ENCODE measurements around the gene B3GNT9.

B3GNT9 gene

GRCh38 chr16:67116388-67117311 is 34.1 kb downstream of the B3GNT9 start:
- Mint-ChIP-seq H3K9me3 (no peaks in the 10 kb centered on the region), H3K27me3 (no peaks in the 10 kb centered on the region), H3K27ac (peak overlapping the region; percentile 31 to 46), H3K36me3 (ENCODE audit: insufficient read depth) (peaks cover 23% of the 10 kb centered on the region), H3K4me3 (no peak overlapping the region), H3K4me1 (ENCODE audit: low read depth in 2 of 2) (peaks cover 18 to 32% of the 10 kb centered on the region in 2 donors)
- no peak for ATAC-seq (replicated peaks)
- DNase-seq, result no peak

GRCh38 chr16:67115639-67116038 is 35.2 kb downstream of the B3GNT9 start:
- H3K9me3 Mint-ChIP-seq, result no peaks in the 10 kb centered on the region
- no peaks in the 10 kb centered on the region for H3K27me3 Mint-ChIP-seq
- H3K4me1 Mint-ChIP-seq (ENCODE audit: low read depth in 2 of 2), result peaks cover 26 to 40% of the 10 kb centered on the region in 2 donors
- H3K27ac Mint-ChIP-seq, result peak overlapping the region in 1 of 2 donors; percentile 31
- H3K4me3 Mint-ChIP-seq, result no peak overlapping the region
- ATAC-seq (replicated peaks) (no peak), DNase-seq (no peak)
- peaks cover 21% of the 10 kb centered on the region for H3K36me3 Mint-ChIP-seq (ENCODE audit: insufficient read depth)

- H3K27me3 Mint-ChIP-seq, result no peaks in the 10 kb centered on the region
- no peak overlapping the region for H3K27ac Mint-ChIP-seq
- ATAC-seq (replicated peaks) (no peak), DNase-seq (no peak)
- H3K9me3 Mint-ChIP-seq, result no peaks in the 10 kb centered on the region
- no peak overlapping the region for H3K4me3 Mint-ChIP-seq
- peaks cover 31 to 45% of the 10 kb centered on the region in 2 donors for H3K4me1 Mint-ChIP-seq (ENCODE audit: low read depth in 2 of 2)
- peaks cover 19% of the 10 kb centered on the region for H3K36me3 Mint-ChIP-seq (ENCODE audit: insufficient read depth)
Observed at GRCh38 chr16:67114793-67115192, 36.0 kb downstream of the B3GNT9 start.

- ATAC-seq (replicated peaks) (no peak), DNase-seq (no peak)
- Mint-ChIP-seq H3K36me3 (ENCODE audit: insufficient read depth) (peaks cover 20% of the 10 kb centered on the region), H3K4me1 (ENCODE audit: low read depth in 2 of 2) (peaks cover 33 to 44% of the 10 kb centered on the region in 2 donors), H3K27ac (peak overlapping the region in 1 of 2 donors; percentile 60), H3K9me3 (no peaks in the 10 kb centered on the region), H3K27me3 (no peaks in the 10 kb centered on the region), H3K4me3 (no peak overlapping the region)
Observed at GRCh38 chr16:67112591-67113399, 38.0 kb downstream of the B3GNT9 start.

GRCh38 chr16:67111951-67112444 is 38.8 kb downstream of the B3GNT9 start:
- no peak for DNase-seq
- H3K9me3 Mint-ChIP-seq, result no peaks in the 10 kb centered on the region
- no peak for ATAC-seq (replicated peaks)
- H3K4me1 Mint-ChIP-seq (ENCODE audit: low read depth in 2 of 2), result peaks cover 33 to 44% of the 10 kb centered on the region in 2 donors
- H3K36me3 Mint-ChIP-seq (ENCODE audit: insufficient read depth), result peaks cover 20% of the 10 kb centered on the region
- no peaks in the 10 kb centered on the region for H3K27me3 Mint-ChIP-seq
- no peak overlapping the region for H3K4me3 Mint-ChIP-seq
- H3K27ac Mint-ChIP-seq, result peak overlapping the region in 1 of 2 donors; percentile 60

GRCh38 chr16:67109407-67110135 is 41.2 kb downstream of the B3GNT9 start, which contains the start of gene PHAF1:
Gene PHAF1, plus strand, starts transcription at chr16:67109941. Its CDS starts 235 bp downstream, at chr16:67110176.
- H3K9me3 Mint-ChIP-seq, result no peaks in the 10 kb centered on the region
- peaks cover 24 to 32% of the 10 kb centered on the region in 2 donors for H3K4me1 Mint-ChIP-seq (ENCODE audit: low read depth in 2 of 2)
- peak within 1 kb of the TSS; percentile 95 to 97 for H3K4me3 Mint-ChIP-seq
- ATAC-seq (replicated peaks), result peak; percentile 82
- DNase-seq, result peak; percentile 95 to 98 (median 97)
- H3K36me3 Mint-ChIP-seq (ENCODE audit: insufficient read depth), result peaks cover 20% of the 10 kb centered on the region
- peak within 1 kb of the TSS; percentile 84 to 88 for H3K27ac Mint-ChIP-seq
- H3K27me3 Mint-ChIP-seq, result no peaks in the 10 kb centered on the region

- no peak for DNase-seq
- Mint-ChIP-seq H3K9me3 (no peaks in the 10 kb centered on the region), H3K36me3 (ENCODE audit: insufficient read depth) (peaks cover 20% of the 10 kb centered on the region), H3K4me3 (peak overlapping the region; percentile 95 to 97), H3K27me3 (no peaks in the 10 kb centered on the region), H3K27ac (peak overlapping the region; percentile 84 to 88), H3K4me1 (ENCODE audit: low read depth in 2 of 2) (peaks cover 24 to 28% of the 10 kb centered on the region in 2 donors)
- ATAC-seq (replicated peaks), result no peak
Observed at GRCh38 chr16:67108931-67109406, 41.8 kb downstream of the B3GNT9 start.

GRCh38 chr16:67108489-67108888 is 42.3 kb downstream of the B3GNT9 start:
- H3K27ac Mint-ChIP-seq, result no peak overlapping the region
- peak overlapping the region in 1 of 2 donors; percentile 95 for H3K4me3 Mint-ChIP-seq
- peaks cover 20% of the 10 kb centered on the region for H3K36me3 Mint-ChIP-seq (ENCODE audit: insufficient read depth)
- no peaks in the 10 kb centered on the region for H3K27me3 Mint-ChIP-seq
- ATAC-seq (replicated peaks), result no peak
- H3K4me1 Mint-ChIP-seq (ENCODE audit: low read depth in 2 of 2), result peaks cover 24 to 28% of the 10 kb centered on the region in 2 donors
- H3K9me3 Mint-ChIP-seq, result no peaks in the 10 kb centered on the region
- no peak for DNase-seq

- ATAC-seq (replicated peaks), result no peak
- no peak for DNase-seq
- Mint-ChIP-seq H3K27ac (no peak overlapping the region), H3K27me3 (no peaks in the 10 kb centered on the region), H3K4me3 (no peak overlapping the region), H3K9me3 (no peaks in the 10 kb centered on the region), H3K4me1 (ENCODE audit: low read depth in 2 of 2) (peaks cover 9 to 11% of the 10 kb centered on the region in 2 donors), H3K36me3 (ENCODE audit: insufficient read depth) (peaks cover 13% of the 10 kb centered on the region)
Observed at GRCh38 chr16:67105881-67106280, 44.9 kb downstream of the B3GNT9 start.

- Mint-ChIP-seq H3K4me1 (ENCODE audit: low read depth in 2 of 2) (peaks cover 4 to 5% of the 10 kb centered on the region in 2 donors), H3K9me3 (no peaks in the 10 kb centered on the region), H3K36me3 (ENCODE audit: insufficient read depth) (peaks cover 11% of the 10 kb centered on the region), H3K27me3 (no peaks in the 10 kb centered on the region), H3K27ac (no peak overlapping the region), H3K4me3 (no peak overlapping the region)
- no peak for DNase-seq
- no peak for ATAC-seq (replicated peaks)
Observed at GRCh38 chr16:67105246-67105645, 45.6 kb downstream of the B3GNT9 start.

GRCh38 chr16:67104845-67105244 is 46.0 kb downstream of the B3GNT9 start:
- Mint-ChIP-seq H3K4me3 (no peak overlapping the region), H3K4me1 (ENCODE audit: low read depth in 2 of 2) (peaks cover 3% of the 10 kb centered on the region in 2 donors), H3K36me3 (ENCODE audit: insufficient read depth) (peaks cover 13% of the 10 kb centered on the region), H3K27ac (peak overlapping the region in 1 of 2 donors; percentile 53), H3K9me3 (no peaks in the 10 kb centered on the region), H3K27me3 (no peaks in the 10 kb centered on the region)
- no peak for ATAC-seq (replicated peaks)
- DNase-seq, result no peak

GRCh38 chr16:67104061-67104460 is 46.7 kb downstream of the B3GNT9 start:
- Mint-ChIP-seq H3K36me3 (ENCODE audit: insufficient read depth) (peaks cover 15% of the 10 kb centered on the region), H3K4me1 (ENCODE audit: low read depth in 2 of 2) (no peaks in the 10 kb centered on the region), H3K27ac (peak overlapping the region in 1 of 2 donors; percentile 53), H3K9me3 (no peaks in the 10 kb centered on the region), H3K4me3 (no peak overlapping the region), H3K27me3 (no peaks in the 10 kb centered on the region)
- no peak for ATAC-seq (replicated peaks)
- no peak for DNase-seq
